Measurements from ENCODE around the gene DENND5A.
"Not testable (repeated sequence)": the region's sequence is repeated elsewhere in the genome, so short reads cannot be mapped to it uniquely, and the experiment has no call there.

The DENND5A gene

DNA sequence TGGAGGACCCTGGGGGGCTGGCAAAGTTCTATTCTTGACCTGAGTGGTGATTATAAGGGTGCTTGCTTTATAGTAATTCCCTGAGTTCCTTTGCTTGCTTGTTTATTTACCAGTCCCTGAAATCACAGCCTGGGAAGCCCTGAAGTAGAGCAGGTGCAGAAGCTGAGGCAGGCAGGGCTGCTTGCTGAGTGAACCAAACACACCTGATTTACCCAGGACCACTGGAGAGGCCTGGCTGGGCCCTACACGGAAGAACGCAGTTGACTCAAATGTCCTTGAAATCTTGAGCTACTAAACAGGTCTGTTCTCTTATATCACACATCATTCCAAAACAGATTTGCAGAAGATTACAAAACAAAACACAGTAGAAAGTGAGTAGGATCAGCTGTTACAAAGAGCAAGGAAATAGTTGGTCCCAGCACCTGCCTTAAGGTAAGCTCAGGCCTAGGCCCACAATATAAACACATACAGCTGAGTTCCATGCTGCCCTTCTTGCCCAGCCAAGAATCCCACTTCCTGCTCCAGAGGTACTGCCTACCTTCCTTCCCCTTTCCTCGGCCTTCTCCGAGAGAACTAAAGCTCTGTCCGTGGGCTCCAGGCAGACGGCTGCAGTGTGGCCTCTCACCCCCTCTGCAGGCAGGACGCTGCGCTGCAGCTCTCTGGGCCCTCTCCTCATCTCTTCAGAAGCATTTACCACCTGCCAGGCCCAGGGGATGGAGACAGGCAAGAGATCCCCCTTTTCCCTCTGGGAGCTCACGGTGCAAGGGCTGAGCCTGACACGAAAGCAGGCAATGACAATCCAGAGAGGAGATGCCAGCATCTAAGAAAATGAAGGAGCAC is 127.6 kb downstream of the DENND5A start:
- peak; percentile 95 for DNase-seq

DNA sequence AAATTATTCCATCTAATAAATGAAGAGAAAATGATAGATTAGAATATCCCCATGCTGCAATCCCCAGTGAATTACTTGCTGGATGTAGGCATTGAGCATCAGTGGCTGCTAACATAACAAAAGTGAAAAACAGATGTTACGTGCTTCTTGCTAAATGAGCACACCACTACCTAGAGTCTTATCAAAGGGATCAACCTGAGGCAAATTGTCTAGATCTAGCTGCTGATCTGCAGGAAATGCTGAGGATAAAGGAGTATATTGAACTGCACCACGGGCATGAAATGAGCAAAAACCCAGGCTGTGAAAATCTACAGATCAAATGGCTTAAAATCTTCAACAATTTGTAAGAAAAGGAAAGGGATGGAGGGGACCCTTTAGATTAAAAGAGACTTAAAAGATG is 128.4 kb downstream of the DENND5A start:
- no peak for DNase-seq

GRCh38 chr11:9133956-9134355 is 131.2 kb downstream of the DENND5A start:
- DNase-seq = no peak

DNA sequence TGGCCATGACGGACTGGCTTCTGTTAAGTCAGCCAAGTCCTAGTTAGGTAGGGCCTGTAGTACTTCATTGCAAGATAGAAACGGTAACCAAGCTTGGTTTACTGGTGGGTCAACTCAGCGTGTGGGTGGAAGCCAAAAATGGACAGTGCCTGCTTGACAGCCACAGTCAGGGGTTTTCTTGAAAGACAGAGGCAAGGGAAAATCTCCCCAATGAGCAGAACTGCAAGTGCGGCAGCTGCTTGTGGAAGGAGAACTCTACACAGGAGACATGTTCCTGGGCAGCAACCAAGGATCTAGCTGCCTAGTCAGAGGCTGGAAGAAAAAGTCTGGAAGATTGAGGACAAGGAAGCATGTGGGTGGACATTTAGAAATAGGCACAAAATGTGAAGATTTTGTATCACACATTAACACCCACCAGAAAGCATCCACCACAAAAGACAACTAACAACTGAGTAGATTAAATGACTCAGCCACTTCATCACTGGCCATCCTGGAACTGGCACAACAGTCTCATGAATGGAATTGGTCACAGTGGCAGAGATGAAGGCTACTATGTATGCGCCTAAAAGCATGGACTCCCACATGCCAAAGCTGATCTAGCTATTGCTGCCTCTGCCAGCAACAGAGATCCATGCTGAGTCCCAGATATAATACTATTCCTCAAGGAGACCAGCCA is 132.8 kb downstream of the DENND5A start:
- DNase-seq = no peak

GRCh38 chr11:9130297-9130696 is 134.9 kb downstream of the DENND5A start:
- DNase-seq = no peak

- DNase-seq = no peak
These were observed 138.5 kb downstream of the DENND5A start for GRCh38 chr11:9126636-9127035.

DNA sequence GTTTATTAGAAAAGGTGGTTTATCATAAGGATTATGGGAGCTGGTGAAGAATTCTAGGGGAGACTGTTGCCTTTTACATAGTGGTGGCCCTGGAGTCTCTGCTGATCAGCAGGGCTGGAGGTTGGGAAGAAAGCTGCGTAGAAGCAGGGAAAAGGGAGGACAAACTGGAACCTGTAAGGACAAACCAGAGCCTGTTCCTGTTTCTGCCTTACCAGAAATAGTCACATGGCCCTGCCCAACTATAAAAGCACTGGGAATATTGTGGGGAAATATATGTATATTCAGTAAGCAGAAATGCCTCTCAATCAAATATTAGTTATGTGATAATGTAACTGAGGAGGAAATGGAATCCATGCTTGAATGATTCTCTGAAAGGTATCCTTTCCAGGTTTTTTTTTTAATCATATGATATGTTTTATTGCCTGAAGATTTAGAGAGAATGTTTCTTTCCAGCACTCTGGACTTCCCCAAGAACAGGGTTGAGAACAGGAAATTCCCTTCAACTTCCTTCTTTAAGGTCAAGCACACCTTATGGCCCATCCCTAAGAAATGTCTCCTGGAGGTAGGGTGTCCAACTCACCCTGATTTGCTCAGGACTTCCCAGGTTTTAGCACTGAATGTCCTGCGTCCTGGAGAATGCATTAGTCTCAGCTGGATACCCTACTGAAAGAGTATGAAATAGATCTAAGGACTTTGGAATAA is 139.8 kb downstream of the DENND5A start:
- no peak for DNase-seq

GRCh38 chr11:9123595-9124304 is 141.4 kb downstream of the DENND5A start:
- no peak for DNase-seq

DNA sequence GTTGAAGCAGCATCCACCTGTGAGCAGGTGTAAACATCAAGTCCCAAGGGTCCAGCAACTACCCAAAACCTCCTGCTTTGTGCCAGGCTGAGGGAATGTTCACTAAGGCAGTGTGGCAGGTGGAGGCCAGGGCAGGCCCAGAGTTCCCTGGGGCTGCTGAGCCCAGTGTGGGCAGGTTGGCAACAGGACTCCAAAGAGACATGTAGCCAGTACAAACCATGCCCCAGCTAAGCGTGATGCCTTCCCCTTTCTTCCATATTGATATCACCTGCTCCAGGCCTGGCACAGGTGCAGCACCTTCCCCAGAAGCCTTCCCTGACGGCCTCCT is 143.7 kb downstream of the DENND5A start:
- DNase-seq = no peak

DNA sequence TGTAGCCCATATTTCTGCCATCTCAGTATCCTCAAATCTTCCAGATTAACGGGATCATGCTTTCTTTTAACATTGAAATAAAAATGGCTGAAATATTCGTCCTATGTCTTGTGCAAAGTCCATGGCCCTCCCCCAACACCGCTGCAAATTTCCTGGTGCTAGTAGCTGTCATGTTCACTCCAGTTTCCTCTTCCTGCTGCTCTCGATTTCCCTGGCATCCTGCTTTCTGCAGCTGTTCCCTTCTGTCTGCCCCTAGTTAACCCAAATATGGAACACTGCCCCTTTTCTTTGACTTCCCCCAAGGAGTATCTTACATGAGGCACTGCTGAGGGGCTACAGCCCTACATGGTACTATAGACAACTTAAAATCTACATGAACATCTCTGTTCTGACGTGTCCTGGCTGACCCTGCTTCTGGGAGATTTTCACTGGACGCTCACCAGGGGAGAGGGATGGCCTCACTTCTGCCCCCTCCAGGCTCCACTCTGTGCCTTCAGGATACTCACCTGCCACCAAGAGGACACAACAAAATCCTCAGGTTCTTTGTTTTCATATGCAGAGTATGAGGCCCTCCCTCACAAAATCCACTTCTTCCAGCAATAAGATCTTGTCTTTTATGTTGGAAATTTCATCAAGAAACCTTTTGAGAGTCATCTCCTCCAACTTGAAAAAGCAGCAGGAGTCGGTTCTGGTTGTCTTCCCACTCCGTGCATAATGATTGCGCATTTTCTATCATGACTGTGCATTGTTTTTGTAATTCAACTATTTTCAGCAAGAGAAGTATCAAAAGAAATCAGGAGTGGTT is 144.3 kb downstream of the DENND5A start:
- no peak for DNase-seq

DNA sequence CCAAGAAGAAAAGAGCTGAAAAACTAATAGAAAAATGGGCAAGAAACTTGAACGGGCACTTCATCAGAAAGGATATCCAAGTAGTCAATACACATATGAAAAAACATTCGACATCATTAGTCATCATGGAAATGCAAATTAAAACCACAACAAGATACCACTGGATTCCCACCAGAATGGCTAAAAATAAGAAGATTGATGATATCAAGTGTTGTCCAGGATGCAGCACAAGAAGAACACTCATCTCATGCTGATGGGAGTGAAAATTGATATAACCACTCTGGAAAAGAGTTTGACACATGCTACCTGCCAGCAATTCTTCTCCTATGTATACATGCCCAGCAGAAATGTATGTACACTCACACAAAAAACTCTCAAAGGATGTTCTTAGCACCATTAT is 146.9 kb downstream of the DENND5A start:
- no peak for DNase-seq

GRCh38 chr11:9112075-9112474 is 153.1 kb downstream of the DENND5A start:
- no peak for DNase-seq

DNA sequence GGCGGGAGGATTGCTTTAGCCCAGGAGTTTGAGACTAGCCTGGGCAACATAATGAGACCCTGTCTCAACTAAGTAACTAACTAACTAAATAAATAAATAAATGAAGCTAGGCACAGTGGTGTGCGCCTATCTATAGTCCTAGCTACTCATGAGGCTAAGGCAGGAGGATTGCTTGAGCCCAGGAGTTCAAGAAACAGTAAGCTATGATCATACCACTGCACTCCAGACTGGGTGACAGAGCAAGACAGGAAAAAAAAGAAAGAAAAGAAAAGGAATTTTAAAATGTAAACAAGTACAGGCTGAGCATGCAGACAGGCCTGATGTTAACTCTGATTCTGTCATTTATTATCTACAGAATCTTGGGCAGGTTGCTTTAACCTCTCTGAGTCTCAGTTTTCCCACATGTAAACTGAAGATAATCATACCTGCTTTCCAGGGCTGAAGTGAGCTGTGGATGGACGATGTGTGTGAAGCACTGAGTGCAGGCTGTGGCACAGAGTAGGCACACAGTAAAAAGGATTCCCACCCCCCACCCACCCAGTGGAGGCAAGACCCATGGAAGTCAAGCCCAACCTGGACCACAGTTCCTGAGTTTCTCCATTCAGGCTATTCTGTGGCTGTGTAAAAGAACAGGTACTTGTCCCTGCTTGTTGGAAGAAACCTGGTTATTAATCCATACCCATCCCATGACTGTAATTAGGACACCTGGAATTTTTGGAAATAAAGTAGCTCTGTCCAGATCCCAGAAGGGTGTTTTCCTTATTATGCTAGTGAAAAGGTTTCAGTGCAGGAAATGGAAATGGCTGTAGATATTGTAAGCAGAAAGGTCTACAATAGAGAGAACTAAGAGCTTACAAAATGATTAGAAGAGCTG is 155.1 kb downstream of the DENND5A start:
- DNase-seq = no peak

GRCh38 chr11:9104580-9104979 is 160.6 kb downstream of the DENND5A start:
- no peak for DNase-seq

GRCh38 chr11:9103542-9104276 is 161.4 kb downstream of the DENND5A start:
- DNase-seq = no peak

- no peak for DNase-seq
These were observed 165.5 kb downstream of the DENND5A start for GRCh38 chr11:9099617-9100016.

DNA sequence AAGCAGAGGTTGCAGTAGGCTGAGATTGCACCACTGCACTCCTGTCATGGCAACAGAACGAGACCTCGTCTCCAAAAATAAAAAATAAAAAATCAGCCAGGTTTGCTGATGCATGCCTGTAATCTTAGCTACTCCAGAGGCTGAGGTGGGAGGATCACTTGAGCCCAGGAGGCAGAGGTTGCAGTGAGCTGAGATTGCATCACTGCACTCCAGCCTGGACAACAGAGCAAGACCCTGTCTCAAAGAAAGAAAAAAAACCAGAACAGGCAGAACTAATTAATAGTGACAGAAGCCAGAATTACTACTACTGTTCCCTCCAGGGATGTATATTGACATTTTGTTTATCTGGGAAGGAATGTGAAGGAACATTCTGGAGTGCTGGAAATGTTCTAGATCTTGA is 166.7 kb downstream of the DENND5A start:
- DNase-seq = not testable (repeated sequence)

DNA sequence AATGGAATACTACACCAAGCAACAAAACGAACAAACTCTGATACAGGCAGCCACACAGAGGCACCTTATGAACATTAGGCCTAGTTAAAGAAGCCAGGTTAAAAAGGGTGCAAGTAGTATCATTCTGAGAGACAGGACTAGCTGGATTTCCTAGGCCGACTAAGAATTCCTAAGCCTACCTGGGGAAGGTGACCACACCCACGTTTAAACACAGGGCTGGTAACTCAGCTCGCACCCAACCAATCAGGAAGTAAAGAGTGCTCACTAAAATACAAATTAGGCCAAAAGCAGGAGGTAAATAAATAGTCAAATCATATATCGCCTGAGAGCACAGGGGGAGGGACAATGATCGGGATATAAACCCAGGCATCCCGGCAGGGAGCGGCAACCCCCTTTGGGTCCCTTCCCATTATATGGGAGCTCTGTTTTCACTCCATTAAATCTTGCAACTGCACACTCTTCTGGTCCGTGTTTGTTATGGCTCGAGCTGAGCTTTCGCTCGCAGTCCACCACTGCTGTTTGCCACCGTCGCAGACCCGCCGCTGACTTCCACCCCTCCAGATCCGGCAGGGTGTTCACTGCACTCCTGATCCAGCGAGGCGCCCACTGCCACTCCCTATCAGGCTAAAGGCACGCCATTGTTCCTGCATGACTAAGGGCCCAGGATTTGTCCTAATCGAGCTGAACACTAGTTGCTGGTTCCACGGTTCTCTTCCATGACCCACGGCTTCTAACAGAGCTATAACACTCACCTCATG is 167.8 kb downstream of the DENND5A start:
- DNase-seq = not testable (repeated sequence)

DNA sequence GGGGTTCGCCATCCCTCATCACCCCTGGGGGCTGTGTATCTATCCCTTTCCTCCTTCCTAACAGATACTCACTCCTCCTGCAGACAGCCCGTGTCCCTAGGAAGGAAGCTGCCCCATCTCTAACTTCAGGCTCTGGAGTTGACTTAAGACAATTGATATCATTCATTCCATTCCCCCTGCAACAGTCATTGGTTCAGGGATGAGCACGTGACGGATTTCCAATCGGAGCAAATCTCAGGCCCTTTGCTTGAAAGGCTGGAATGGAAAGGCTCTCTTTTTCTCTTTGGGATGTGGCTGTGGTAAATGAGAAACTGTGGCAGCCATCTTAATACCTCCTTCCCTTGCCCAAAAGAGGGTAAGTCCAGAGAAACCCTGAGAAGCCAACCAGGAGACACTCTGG is 168.7 kb downstream of the DENND5A start:
- no peak for DNase-seq

DNA sequence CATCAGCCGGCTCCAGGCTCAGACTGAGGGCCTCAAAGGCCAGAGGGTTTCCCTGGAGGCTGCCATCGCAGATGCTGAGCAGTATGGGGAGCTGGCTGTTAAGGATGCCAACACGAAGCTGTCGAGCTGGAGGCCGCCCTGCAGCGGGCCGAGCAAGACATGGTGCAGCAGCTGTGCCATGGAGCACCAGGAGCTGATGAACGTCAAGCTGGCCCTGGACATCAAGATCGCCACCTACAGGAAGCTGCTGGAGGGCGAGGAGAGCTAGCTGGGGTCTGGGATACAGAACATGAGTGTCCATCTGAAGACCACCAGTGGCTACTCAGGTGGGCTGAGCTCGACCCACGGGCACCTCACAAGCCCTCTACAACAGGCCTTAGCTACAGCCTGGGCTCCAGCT is 169.7 kb downstream of the DENND5A start:
- no peak for DNase-seq
